ENCODE data around the gene ASCL5.

DNA sequence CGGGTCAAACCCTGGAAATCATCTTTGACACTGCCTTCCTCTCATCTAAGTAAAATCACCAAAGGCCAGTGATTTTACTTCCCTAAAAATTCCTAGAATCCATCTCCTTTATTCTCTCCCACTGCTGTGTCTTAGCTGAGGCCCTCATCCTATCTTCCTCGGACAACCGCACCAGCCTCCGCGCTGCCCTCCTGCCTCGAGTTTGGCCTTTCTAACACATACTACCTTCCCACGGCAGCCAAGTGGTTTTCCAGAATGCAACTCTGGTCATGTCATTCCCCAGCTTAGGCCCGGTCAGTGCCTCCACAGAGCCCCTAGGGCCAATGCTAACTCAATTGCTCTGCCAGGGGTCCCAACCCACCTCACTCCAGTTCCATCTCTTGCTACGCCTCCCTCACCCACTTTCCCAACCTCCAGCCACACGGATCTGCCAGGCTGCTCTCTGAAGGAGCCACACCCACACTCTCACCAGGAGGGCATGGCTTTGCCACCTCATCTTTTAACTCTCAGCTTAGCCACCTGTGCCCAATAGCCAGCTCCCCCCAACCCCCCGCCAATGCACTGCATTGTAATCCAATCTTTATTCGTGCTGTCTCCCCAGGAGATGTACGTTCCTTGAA lies 20.5 kb upstream of the ASCL5 start:
- no peak for TF ChIP-seq POLR2A (IDR thresholded peaks at IDR 0.05)
- TF ChIP-seq, protein P1, sequence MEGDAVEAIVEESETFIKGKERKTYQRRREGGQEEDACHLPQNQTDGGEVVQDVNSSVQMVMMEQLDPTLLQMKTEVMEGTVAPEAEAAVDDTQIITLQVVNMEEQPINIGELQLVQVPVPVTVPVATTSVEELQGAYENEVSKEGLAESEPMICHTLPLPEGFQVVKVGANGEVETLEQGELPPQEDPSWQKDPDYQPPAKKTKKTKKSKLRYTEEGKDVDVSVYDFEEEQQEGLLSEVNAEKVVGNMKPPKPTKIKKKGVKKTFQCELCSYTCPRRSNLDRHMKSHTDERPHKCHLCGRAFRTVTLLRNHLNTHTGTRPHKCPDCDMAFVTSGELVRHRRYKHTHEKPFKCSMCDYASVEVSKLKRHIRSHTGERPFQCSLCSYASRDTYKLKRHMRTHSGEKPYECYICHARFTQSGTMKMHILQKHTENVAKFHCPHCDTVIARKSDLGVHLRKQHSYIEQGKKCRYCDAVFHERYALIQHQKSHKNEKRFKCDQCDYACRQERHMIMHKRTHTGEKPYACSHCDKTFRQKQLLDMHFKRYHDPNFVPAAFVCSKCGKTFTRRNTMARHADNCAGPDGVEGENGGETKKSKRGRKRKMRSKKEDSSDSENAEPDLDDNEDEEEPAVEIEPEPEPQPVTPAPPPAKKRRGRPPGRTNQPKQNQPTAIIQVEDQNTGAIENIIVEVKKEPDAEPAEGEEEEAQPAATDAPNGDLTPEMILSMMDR (IDR thresholded peaks at IDR 0.05) = no peak
